ENCODE data around the gene FKRP. TPM values are rescaled to one million over a fixed set of nuclear protein-coding genes. Genes with fewer than 3 reads are reported as not detected.
A peak's percentile ranks its signal among the peaks of the same experiment; 100 is the strongest.

The FKRP gene
- polyA plus RNA-seq, 1 donor (not counting 4 experiments of a cell fraction or from before 2014, with no cell fraction given), result 6.1 TPM

GRCh38 chr19:46782355-46783019 lies 36.6 kb downstream of the FKRP start:
- Histone ChIP-seq H3K4me1 (ENCODE audit: control insufficient read depth, extremely low read depth, insufficient read depth, low read length) (peaks cover 27% of the 10 kb centered on the region), H2AFZ (ENCODE audit: control insufficient read depth, low read length) (no peak overlapping the region), H3K79me2 (ENCODE audit: control insufficient read depth, insufficient read depth, low read length) (peaks cover 74% of the 10 kb centered on the region), H3K4me2 (ENCODE audit: control insufficient read depth, extremely low read depth, insufficient read depth, low read depth, low read length) (no peak overlapping the region), H3K9ac (ENCODE audit: control insufficient read depth, extremely low read depth, insufficient read depth, low read length) (no peak overlapping the region), H3K27ac (ENCODE audit: control insufficient read depth, insufficient read depth, low read length) (peak overlapping the region; percentile 5), H4K20me1 (ENCODE audit: control insufficient read depth, extremely low read depth, insufficient read depth, low read length) (peaks cover 7% of the 10 kb centered on the region), H3K27me3 (ENCODE audit: control insufficient read depth, extremely low read depth, insufficient read depth, low read length) (no peaks in the 10 kb centered on the region), H3K9me3 (ENCODE audit: control insufficient read depth, low read depth, low read length) (no peaks in the 10 kb centered on the region), H3K36me3 (ENCODE audit: control insufficient read depth in 2 of 2, extremely low read depth in 1 of 2, insufficient read depth in 2 of 2, low read length in 2 of 2) (peaks cover 23 to 55% of the 10 kb centered on the region in 2 experiments), H3K4me3 (ENCODE audit: control insufficient read depth in 2 of 3, extremely low read depth in 1 of 3, insufficient read depth in 2 of 3, low read depth in 1 of 3, low read length in 3 of 3) (no peak overlapping the region), H3K9me1 (ENCODE audit: control insufficient read depth, extremely low read depth, insufficient read depth, low read length) (no peaks in the 10 kb centered on the region)
- dilution Hi-C loops (cut with MboI; ENCODE audit: extremely low pct_ligation_motif_present, low sequenced_read_pairs), result no loop called here
- DNase-seq (ENCODE audit: low read depth, low spot score) (no peak), FAIRE-seq (no peak)
- no peak for TF ChIP-seq EZH2 (IDR thresholded peaks at IDR 0.05; ENCODE audit: low read length)

- Histone ChIP-seq H3K79me2 (ENCODE audit: control insufficient read depth, insufficient read depth, low read length) (peaks cover 80% of the 10 kb centered on the region), H3K4me3 (ENCODE audit: control insufficient read depth in 2 of 3, extremely low read depth in 1 of 3, insufficient read depth in 2 of 3, low read depth in 1 of 3, low read length in 3 of 3) (peak overlapping the region in 2 of 3 experiments; percentile 92 to 99), H2AFZ (ENCODE audit: control insufficient read depth, low read length) (no peak overlapping the region), H3K27ac (ENCODE audit: control insufficient read depth, insufficient read depth, low read length) (peak overlapping the region; percentile 95), H4K20me1 (ENCODE audit: control insufficient read depth, extremely low read depth, insufficient read depth, low read length) (peaks cover 5% of the 10 kb centered on the region), H3K36me3 (ENCODE audit: control insufficient read depth in 2 of 2, extremely low read depth in 1 of 2, insufficient read depth in 2 of 2, low read length in 2 of 2) (peaks cover 20 to 50% of the 10 kb centered on the region in 2 experiments), H3K9me3 (ENCODE audit: control insufficient read depth, low read depth, low read length) (no peaks in the 10 kb centered on the region), H3K9me1 (ENCODE audit: control insufficient read depth, extremely low read depth, insufficient read depth, low read length) (no peaks in the 10 kb centered on the region), H3K4me2 (ENCODE audit: control insufficient read depth, extremely low read depth, insufficient read depth, low read depth, low read length) (peak overlapping the region; percentile 87), H3K27me3 (ENCODE audit: control insufficient read depth, extremely low read depth, insufficient read depth, low read length) (no peaks in the 10 kb centered on the region), H3K4me1 (ENCODE audit: control insufficient read depth, extremely low read depth, insufficient read depth, low read length) (peaks cover 25% of the 10 kb centered on the region), H3K9ac (ENCODE audit: control insufficient read depth, extremely low read depth, insufficient read depth, low read length) (peak overlapping the region; percentile 93)
- TF ChIP-seq EZH2 (IDR thresholded peaks at IDR 0.05; ENCODE audit: low read length), result no peak
- TF ChIP-seq CTCF (optimal IDR thresholded peaks at IDR 0.05 in 1 of 3, IDR thresholded peaks at IDR 0.05 in 1 of 3, conservative IDR thresholded peaks at IDR 0.05 in 1 of 3; ENCODE audit: extremely low read depth in 1 of 3, insufficient read depth in 2 of 3, low read length in 3 of 3), result no peak
- DNase-seq (ENCODE audit: low read depth, low spot score), result no peak
- dilution Hi-C loops (cut with MboI; ENCODE audit: extremely low pct_ligation_motif_present, low sequenced_read_pairs), result no loop called here
- FAIRE-seq, result no peak
Observed at GRCh38 chr19:46783670-46784069, 37.8 kb downstream of the FKRP start.
